ENCODE data around the gene PYROXD2. TPM values are rescaled to one million over a fixed set of nuclear protein-coding genes. Genes with fewer than 3 reads are reported as not detected.

Gene PYROXD2
- total and polyA plus RNA-seq, 12 donors: 4.6 to 70.6 (median 28.3) TPM

DNA sequence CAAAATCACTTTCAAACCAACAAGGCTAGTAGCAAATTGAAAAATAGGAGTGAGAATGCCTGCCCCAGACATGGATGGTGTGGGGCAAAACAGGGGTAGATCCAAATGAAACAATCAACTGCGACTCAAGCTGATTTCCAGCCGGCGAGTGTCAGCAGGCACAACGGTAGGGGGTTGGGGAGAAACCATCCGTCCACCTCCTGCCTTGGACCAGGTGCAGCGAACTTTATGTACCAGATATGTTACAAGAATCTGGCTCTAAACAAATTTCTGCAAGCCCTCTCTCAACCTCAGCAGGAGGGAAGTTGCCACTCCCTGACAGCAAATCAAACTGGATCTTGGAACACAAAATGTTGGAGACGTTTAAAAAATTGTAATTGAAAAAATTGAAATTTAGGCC, 45.2 kb downstream of the PYROXD2 start:
- TF ChIP-seq POLR2A (IDR thresholded peaks at IDR 0.05): no peak
- TF ChIP-seq, protein P1, sequence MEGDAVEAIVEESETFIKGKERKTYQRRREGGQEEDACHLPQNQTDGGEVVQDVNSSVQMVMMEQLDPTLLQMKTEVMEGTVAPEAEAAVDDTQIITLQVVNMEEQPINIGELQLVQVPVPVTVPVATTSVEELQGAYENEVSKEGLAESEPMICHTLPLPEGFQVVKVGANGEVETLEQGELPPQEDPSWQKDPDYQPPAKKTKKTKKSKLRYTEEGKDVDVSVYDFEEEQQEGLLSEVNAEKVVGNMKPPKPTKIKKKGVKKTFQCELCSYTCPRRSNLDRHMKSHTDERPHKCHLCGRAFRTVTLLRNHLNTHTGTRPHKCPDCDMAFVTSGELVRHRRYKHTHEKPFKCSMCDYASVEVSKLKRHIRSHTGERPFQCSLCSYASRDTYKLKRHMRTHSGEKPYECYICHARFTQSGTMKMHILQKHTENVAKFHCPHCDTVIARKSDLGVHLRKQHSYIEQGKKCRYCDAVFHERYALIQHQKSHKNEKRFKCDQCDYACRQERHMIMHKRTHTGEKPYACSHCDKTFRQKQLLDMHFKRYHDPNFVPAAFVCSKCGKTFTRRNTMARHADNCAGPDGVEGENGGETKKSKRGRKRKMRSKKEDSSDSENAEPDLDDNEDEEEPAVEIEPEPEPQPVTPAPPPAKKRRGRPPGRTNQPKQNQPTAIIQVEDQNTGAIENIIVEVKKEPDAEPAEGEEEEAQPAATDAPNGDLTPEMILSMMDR (IDR thresholded peaks at IDR 0.05): no peak
- Histone ChIP-seq H3K27me3 (no peaks in the 10 kb centered on the region), H3K4me3 (no peak overlapping the region), H3K4me1 (replicated peaks in 1 of 2) (no peaks in the 10 kb centered on the region), H3K36me3 (replicated peaks in 1 of 2) (no peaks in the 10 kb centered on the region), H3K9me3 (replicated peaks in 1 of 3) (no peaks in the 10 kb centered on the region), H3K27ac (no peak overlapping the region)
- 78 to 87% (median 86%) methylated on average over 7 of the region's 7 CpGs for WGBS, 4 donors
- no peak for DNase-seq
- intact Hi-C loops (cut with DNase I): no loop called here

DNA sequence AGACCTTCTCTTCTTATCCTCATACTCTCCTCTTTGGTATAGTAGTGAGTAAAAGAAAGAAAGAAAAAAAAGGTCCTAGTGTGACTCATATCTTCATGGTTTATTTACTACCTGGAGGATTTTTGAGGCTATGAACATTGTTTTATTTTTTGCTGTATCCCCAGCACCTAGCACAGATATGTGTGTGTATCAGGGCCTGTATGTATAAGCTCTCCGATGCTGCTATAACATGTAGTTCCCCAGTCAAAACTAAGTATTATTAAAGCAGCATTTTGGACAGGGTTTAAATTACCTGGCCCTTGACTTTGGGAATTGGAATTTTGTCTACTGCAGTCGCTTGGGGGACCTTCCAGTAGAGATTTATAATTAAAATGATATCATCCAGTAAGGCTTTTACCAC, 46.3 kb downstream of the PYROXD2 start:
- no peak overlapping the region for H3K4me3 ChIP-seq
- WGBS, 4 donors: 81 to 97% (median 92%) methylated on average over 2 of the region's 2 CpGs
- DNase-seq: no peak
- no peaks in the 10 kb centered on the region for H3K27me3 ChIP-seq
- no peak for TF ChIP-seq POLR2A (IDR thresholded peaks at IDR 0.05)
- TF ChIP-seq, protein P1 (IDR thresholded peaks at IDR 0.05): no peak
- no peaks in the 10 kb centered on the region for H3K36me3 ChIP-seq (replicated peaks in 1 of 2)
- intact Hi-C loops (cut with DNase I): no loop called here
- no peaks in the 10 kb centered on the region for H3K4me1 ChIP-seq (replicated peaks in 1 of 2)
- H3K27ac ChIP-seq: no peak overlapping the region
- H3K9me3 ChIP-seq (replicated peaks in 1 of 3): no peaks in the 10 kb centered on the region

DNA sequence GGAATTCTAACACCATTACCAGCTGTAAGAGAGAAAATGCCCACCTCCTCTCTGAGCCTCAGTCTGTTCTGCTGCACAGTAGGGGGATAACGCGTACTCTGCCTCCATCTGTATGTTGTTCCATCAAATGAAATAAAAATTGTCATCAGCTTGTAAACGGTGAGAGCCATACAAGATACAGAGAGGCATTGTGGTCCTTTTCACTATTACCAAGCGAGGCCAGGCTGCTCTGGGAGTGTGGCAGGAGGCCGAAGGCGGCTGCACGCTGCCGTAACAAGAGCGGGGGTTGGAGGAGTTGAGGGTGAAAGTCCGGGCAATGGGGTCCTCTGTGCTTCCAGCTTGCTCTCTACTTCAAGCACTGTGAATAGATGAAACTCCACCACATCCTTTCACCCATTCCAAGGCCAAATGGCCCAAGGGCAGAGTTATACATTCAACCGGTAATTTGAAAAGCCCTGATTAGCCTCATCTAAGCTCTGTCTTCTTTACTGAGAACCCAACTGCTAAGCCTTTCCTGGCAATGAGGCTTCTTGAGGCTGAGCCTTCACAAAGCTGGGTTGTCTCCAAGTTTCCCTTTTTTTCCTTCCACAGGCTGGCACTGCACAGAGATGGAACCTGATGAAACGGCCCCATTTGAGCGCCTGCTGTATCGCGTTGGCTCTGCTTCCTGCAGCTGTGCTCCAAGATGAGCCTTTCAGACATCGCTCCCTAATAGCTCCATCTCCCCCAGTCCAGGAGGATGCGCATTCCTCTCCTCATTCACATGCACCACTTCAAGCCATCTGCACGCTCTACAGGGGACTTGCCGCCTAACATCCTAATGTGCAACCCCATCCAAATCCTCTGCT, 47.2 kb downstream of the PYROXD2 start:
- 90 to 91% (median 90%) methylated on average over 19 of the region's 19 CpGs for WGBS, 4 donors
- no peak for DNase-seq
- TF ChIP-seq, protein P1 (IDR thresholded peaks at IDR 0.05): no peak
- no peak overlapping the region for H3K4me3 ChIP-seq
- intact Hi-C loops (cut with DNase I): no loop called here
- no peaks in the 10 kb centered on the region for H3K27me3 ChIP-seq
- no peaks in the 10 kb centered on the region for H3K36me3 ChIP-seq (replicated peaks in 1 of 2)
- no peaks in the 10 kb centered on the region for H3K9me3 ChIP-seq (replicated peaks in 1 of 3)
- no peaks in the 10 kb centered on the region for H3K4me1 ChIP-seq (replicated peaks in 1 of 2)
- no peak overlapping the region for H3K27ac ChIP-seq

DNA sequence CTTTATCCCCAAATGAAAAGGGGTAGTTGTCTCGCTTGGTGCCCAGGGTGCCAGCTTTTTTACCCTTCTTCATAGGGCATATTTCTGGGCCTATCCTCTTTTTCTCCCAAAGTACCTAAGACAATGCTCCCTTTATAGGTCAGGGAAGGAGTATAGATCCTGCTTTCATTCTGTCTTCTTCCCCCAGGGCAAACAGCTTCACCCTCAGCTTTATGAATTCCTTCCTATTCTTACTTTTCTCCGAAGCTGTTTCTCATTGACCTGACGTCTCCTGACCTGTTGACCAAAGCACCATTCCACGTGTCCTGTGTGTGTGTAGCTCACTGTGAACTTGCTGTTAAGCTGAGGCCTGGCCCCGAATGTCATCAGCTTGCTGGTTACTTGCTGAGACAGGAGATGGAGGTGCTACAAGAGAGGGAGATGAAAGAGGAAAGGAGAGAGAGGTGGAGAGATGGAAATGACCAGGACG, 48.9 kb downstream of the PYROXD2 start:
- Histone ChIP-seq H3K9me3 (replicated peaks in 1 of 3) (no peaks in the 10 kb centered on the region), H3K27ac (no peak overlapping the region), H3K4me1 (replicated peaks in 1 of 2) (peaks cover 0 to 5% of the 10 kb centered on the region in 2 donors), H3K4me3 (no peak overlapping the region), H3K36me3 (replicated peaks in 1 of 2) (no peaks in the 10 kb centered on the region), H3K27me3 (no peaks in the 10 kb centered on the region)
- TF ChIP-seq POLR2A (IDR thresholded peaks at IDR 0.05): no peak
- TF ChIP-seq, protein P1 (IDR thresholded peaks at IDR 0.05): no peak
- intact Hi-C loops (cut with DNase I): no loop called here
- 80 to 90% (median 89%) methylated on average over 6 of the region's 6 CpGs for WGBS, 4 donors
- DNase-seq: no peak
